ENCODE data around the gene KRT13. TPM values are rescaled to one million over a fixed set of nuclear protein-coding genes. Genes with fewer than 3 reads are reported as not detected.

The KRT13 gene
- total and polyA plus RNA-seq, 2 donors = 75.9 to 81.7 TPM

DNA sequence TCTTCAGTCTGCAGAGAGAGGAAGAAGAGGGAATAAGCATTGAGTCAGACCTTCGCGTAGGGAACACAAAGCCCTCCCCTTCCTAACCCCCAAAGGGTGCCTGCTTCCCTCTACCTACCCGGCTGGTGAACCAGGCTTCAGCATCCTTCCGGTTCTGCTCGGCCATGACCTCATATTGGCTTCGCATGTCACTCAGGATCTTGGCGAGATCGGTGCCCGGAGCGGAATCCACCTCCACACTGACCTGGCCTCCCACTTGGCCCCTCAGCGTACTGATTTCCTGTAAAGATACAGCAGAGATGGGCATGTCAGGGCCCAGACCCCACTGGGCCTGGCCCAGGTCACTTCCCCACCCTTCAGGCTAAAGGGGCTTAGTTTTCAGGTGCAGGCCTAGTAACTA, 18.8 kb upstream of the KRT13 start:
- peaks cover 0 to 3% of the 10 kb centered on the region in 2 donors for H3K9me3 ChIP-seq (ENCODE audit: control insufficient read depth in 2 of 2, insufficient read depth in 1 of 2, low read length in 1 of 2)
- no peak overlapping the region for H3K27ac ChIP-seq (ENCODE audit: low read depth in 1 of 2, low read length in 1 of 2)
- H3K4me1 ChIP-seq (ENCODE audit: control insufficient read depth in 2 of 2, insufficient read depth in 2 of 2, low read length in 2 of 2) = no peaks in the 10 kb centered on the region
- peaks cover 30 to 62% of the 10 kb centered on the region in 2 donors for H3K27me3 ChIP-seq (ENCODE audit: control insufficient read depth in 2 of 2, insufficient read depth in 1 of 2, low read length in 1 of 2)
- no peaks in the 10 kb centered on the region for H3K36me3 ChIP-seq (ENCODE audit: control insufficient read depth in 2 of 2, insufficient read depth in 2 of 2, low read length in 1 of 2)
- WGBS = 93% methylated on average over 11 of the region's 11 CpGs
- no peak overlapping the region for H3K4me3 ChIP-seq (ENCODE audit: low read length in 2 of 2)
- no peak for DNase-seq (ENCODE audit: low read depth in 6 of 9, low spot score in 9 of 9)

DNA sequence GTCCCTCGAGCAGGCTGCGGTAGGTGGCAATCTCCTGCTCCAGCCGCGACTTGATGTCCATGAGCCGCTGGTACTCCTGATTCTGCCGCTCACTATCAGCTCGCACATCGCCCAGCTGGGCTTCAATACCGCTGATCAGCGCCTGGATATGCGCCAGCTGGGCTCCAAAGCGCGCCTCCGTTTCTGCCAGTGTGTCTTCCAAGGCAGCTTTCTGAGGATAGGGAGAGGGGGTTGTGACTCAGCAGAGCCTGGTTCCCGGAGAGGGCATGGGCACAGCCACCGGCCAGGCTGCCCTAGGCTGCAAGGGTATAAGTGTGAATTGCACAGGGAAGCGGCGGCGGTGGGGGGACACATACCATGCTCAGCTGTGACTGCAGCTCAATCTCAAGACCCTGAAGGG, 18.4 kb upstream of the KRT13 start:
- Histone ChIP-seq H3K36me3 (ENCODE audit: control insufficient read depth in 2 of 2, insufficient read depth in 2 of 2, low read length in 1 of 2) (no peaks in the 10 kb centered on the region), H3K27me3 (ENCODE audit: control insufficient read depth in 2 of 2, insufficient read depth in 1 of 2, low read length in 1 of 2) (peaks cover 25 to 59% of the 10 kb centered on the region in 2 donors), H3K27ac (ENCODE audit: low read depth in 1 of 2, low read length in 1 of 2) (no peak overlapping the region), H3K4me1 (ENCODE audit: control insufficient read depth in 2 of 2, insufficient read depth in 2 of 2, low read length in 2 of 2) (no peaks in the 10 kb centered on the region), H3K9me3 (ENCODE audit: control insufficient read depth in 2 of 2, insufficient read depth in 1 of 2, low read length in 1 of 2) (peaks cover 0 to 3% of the 10 kb centered on the region in 2 donors), H3K4me3 (ENCODE audit: low read length in 2 of 2) (no peak overlapping the region)
- 88% methylated on average over 19 of the region's 19 CpGs for WGBS
- DNase-seq (ENCODE audit: low read depth in 6 of 9, low spot score in 9 of 9) = no peak

- H3K36me3 ChIP-seq (ENCODE audit: control insufficient read depth in 2 of 2, insufficient read depth in 2 of 2, low read length in 1 of 2) = no peaks in the 10 kb centered on the region
- no peaks in the 10 kb centered on the region for H3K4me1 ChIP-seq (ENCODE audit: control insufficient read depth in 2 of 2, insufficient read depth in 2 of 2, low read length in 2 of 2)
- H3K4me3 ChIP-seq (ENCODE audit: low read length in 2 of 2) = no peak overlapping the region
- peaks cover 21 to 53% of the 10 kb centered on the region in 2 donors for H3K27me3 ChIP-seq (ENCODE audit: control insufficient read depth in 2 of 2, insufficient read depth in 1 of 2, low read length in 1 of 2)
- H3K9me3 ChIP-seq (ENCODE audit: control insufficient read depth in 2 of 2, insufficient read depth in 1 of 2, low read length in 1 of 2) = peaks cover 0 to 3% of the 10 kb centered on the region in 2 donors
- DNase-seq (ENCODE audit: low read depth in 6 of 9, low spot score in 9 of 9) = no peak
- H3K27ac ChIP-seq (ENCODE audit: low read depth in 1 of 2, low read length in 1 of 2) = no peak overlapping the region
- WGBS = 82% methylated on average over 4 of the region's 4 CpGs
These were observed 17.8 kb upstream of the KRT13 start for GRCh38 chr17:41523225-41523593.

- DNase-seq (ENCODE audit: low read depth in 6 of 9, low spot score in 9 of 9) = no peak
- Histone ChIP-seq H3K27me3 (ENCODE audit: control insufficient read depth in 2 of 2, insufficient read depth in 1 of 2, low read length in 1 of 2) (peaks cover 14 to 47% of the 10 kb centered on the region in 2 donors), H3K36me3 (ENCODE audit: control insufficient read depth in 2 of 2, insufficient read depth in 2 of 2, low read length in 1 of 2) (no peaks in the 10 kb centered on the region), H3K4me1 (ENCODE audit: control insufficient read depth in 2 of 2, insufficient read depth in 2 of 2, low read length in 2 of 2) (no peaks in the 10 kb centered on the region), H3K4me3 (ENCODE audit: low read length in 2 of 2) (no peak overlapping the region), H3K9me3 (ENCODE audit: control insufficient read depth in 2 of 2, insufficient read depth in 1 of 2, low read length in 1 of 2) (peaks cover 0 to under 1% of the 10 kb centered on the region in 2 donors), H3K27ac (ENCODE audit: low read depth in 1 of 2, low read length in 1 of 2) (peak overlapping the region; percentile 26 to 60)
- 87% methylated on average over 12 of the region's 12 CpGs for WGBS
These were observed 17.2 kb upstream of the KRT13 start for GRCh38 chr17:41522301-41523224.

- 83% methylated on average over 6 of the region's 6 CpGs for WGBS
- peak overlapping the region; percentile 30 to 60 for H3K27ac ChIP-seq (ENCODE audit: low read depth in 1 of 2, low read length in 1 of 2)
- H3K4me1 ChIP-seq (ENCODE audit: control insufficient read depth in 2 of 2, insufficient read depth in 2 of 2, low read length in 2 of 2) = no peaks in the 10 kb centered on the region
- no peak for DNase-seq (ENCODE audit: low read depth in 6 of 9, low spot score in 9 of 9)
- H3K9me3 ChIP-seq (ENCODE audit: control insufficient read depth in 2 of 2, insufficient read depth in 1 of 2, low read length in 1 of 2) = no peaks in the 10 kb centered on the region
- H3K27me3 ChIP-seq (ENCODE audit: control insufficient read depth in 2 of 2, insufficient read depth in 1 of 2, low read length in 1 of 2) = peaks cover 6 to 38% of the 10 kb centered on the region in 2 donors
- no peaks in the 10 kb centered on the region for H3K36me3 ChIP-seq (ENCODE audit: control insufficient read depth in 2 of 2, insufficient read depth in 2 of 2, low read length in 1 of 2)
- H3K4me3 ChIP-seq (ENCODE audit: low read length in 2 of 2) = no peak overlapping the region
These were observed 16.3 kb upstream of the KRT13 start for GRCh38 chr17:41521574-41522261.

GRCh38 chr17:41520821-41521521, 15.6 kb upstream of the KRT13 start:
- DNase-seq (ENCODE audit: low read depth in 6 of 9, low spot score in 9 of 9) = no peak
- H3K27me3 ChIP-seq (ENCODE audit: control insufficient read depth in 2 of 2, insufficient read depth in 1 of 2, low read length in 1 of 2) = peaks cover 0 to 31% of the 10 kb centered on the region in 2 donors
- H3K4me3 ChIP-seq (ENCODE audit: low read length in 2 of 2) = no peak overlapping the region
- 86% methylated on average over 10 of the region's 10 CpGs for WGBS
- H3K36me3 ChIP-seq (ENCODE audit: control insufficient read depth in 2 of 2, insufficient read depth in 2 of 2, low read length in 1 of 2) = no peaks in the 10 kb centered on the region
- H3K9me3 ChIP-seq (ENCODE audit: control insufficient read depth in 2 of 2, insufficient read depth in 1 of 2, low read length in 1 of 2) = no peaks in the 10 kb centered on the region
- no peaks in the 10 kb centered on the region for H3K4me1 ChIP-seq (ENCODE audit: control insufficient read depth in 2 of 2, insufficient read depth in 2 of 2, low read length in 2 of 2)
- peak overlapping the region in 1 of 2 donors; percentile 25 for H3K27ac ChIP-seq (ENCODE audit: low read depth in 1 of 2, low read length in 1 of 2)

DNA sequence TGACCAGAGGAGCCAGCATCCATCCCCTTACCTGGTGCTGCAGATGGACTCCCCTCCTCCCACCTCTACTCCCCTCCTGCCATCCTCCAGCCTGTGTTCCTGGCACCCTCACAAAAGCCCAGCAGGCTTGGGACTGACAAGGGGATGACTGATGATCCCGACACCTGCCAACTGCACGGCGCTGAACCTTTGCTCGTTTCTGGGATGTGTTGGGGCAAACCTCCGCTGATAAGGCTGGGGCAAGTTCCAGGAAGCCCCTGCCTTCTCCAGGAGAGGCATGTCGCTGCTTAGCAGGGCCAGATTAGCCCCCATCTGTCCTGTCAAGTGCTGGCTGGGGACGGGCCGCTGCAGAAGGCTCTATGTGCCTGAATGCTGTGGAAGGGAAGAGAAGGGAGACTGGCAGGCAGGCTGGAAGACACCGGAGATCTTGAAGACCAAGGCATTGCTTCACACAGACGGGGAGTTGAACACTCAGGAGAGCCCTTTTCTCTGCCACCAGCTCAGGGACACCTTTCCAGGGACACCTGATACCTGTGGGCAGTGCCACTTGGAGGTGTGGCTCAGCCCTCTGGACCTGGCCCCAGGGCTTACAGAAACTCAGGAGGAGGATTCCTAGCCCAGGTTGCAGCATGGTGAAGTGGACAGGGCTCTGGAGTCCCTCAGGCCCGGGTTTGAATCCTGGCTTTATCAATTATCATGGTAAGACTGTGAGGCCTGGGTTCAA, 14.3 kb upstream of the KRT13 start:
- peak in 1 of 9 donors; percentile 15 for DNase-seq (ENCODE audit: low read depth in 6 of 9, low spot score in 9 of 9)

GRCh38 chr17:41518789-41519449, 13.5 kb upstream of the KRT13 start, which contains the start of gene KRT15:
TSS of gene KRT15 (minus strand) at chr17:41518890. CDS start at chr17:41518827, 63 bp downstream.
- no peak for DNase-seq (ENCODE audit: low read depth in 6 of 9, low spot score in 9 of 9)
- Histone ChIP-seq H3K9me3 (ENCODE audit: control insufficient read depth in 2 of 2, insufficient read depth in 1 of 2, low read length in 1 of 2) (no peaks in the 10 kb centered on the region), H3K27me3 (ENCODE audit: control insufficient read depth in 2 of 2, insufficient read depth in 1 of 2, low read length in 1 of 2) (peaks cover 0 to 12% of the 10 kb centered on the region in 2 donors), H3K4me1 (ENCODE audit: control insufficient read depth in 2 of 2, insufficient read depth in 2 of 2, low read length in 2 of 2) (peaks cover 0 to 3% of the 10 kb centered on the region in 2 donors), H3K4me3 (ENCODE audit: low read length in 2 of 2) (peak within 1 kb of the TSS; percentile 4 to 12), H3K27ac (ENCODE audit: low read depth in 1 of 2, low read length in 1 of 2) (peak within 1 kb of the TSS; percentile 38 to 51), H3K36me3 (ENCODE audit: control insufficient read depth in 2 of 2, insufficient read depth in 2 of 2, low read length in 1 of 2) (no peaks in the 10 kb centered on the region)
- WGBS = 86% methylated on average over 8 of the region's 8 CpGs

More for the DNA sequence above, 14.3 kb upstream of the KRT13 start:
- Histone ChIP-seq H3K36me3 (ENCODE audit: control insufficient read depth in 2 of 2, insufficient read depth in 2 of 2, low read length in 1 of 2) (no peaks in the 10 kb centered on the region), H3K4me3 (ENCODE audit: low read length in 2 of 2) (no peak overlapping the region), H3K27me3 (ENCODE audit: control insufficient read depth in 2 of 2, insufficient read depth in 1 of 2, low read length in 1 of 2) (peaks cover 0 to 18% of the 10 kb centered on the region in 2 donors), H3K9me3 (ENCODE audit: control insufficient read depth in 2 of 2, insufficient read depth in 1 of 2, low read length in 1 of 2) (no peaks in the 10 kb centered on the region), H3K4me1 (ENCODE audit: control insufficient read depth in 2 of 2, insufficient read depth in 2 of 2, low read length in 2 of 2) (no peaks in the 10 kb centered on the region), H3K27ac (ENCODE audit: low read depth in 1 of 2, low read length in 1 of 2) (peak overlapping the region; percentile 38 to 55)
- 73% methylated on average over 11 of the region's 11 CpGs for WGBS

All from thymus (tissue), 11 donors.